GM18520 (cell line): ENCODE results near the gene TEKTIP1.
"Not testable (repeated sequence)": the region's sequence is repeated elsewhere in the genome, so short reads cannot be mapped to it uniquely, and the experiment has no call there.

Experiments
- ATAC-seq: cut with Tn5 transposase; IDR thresholded peaks from one replicate; pipeline ENCODE4 v1.9.1; 2021; ENCODE audit not compliant: unreplicated experiment

TEKTIP1 gene

DNA sequence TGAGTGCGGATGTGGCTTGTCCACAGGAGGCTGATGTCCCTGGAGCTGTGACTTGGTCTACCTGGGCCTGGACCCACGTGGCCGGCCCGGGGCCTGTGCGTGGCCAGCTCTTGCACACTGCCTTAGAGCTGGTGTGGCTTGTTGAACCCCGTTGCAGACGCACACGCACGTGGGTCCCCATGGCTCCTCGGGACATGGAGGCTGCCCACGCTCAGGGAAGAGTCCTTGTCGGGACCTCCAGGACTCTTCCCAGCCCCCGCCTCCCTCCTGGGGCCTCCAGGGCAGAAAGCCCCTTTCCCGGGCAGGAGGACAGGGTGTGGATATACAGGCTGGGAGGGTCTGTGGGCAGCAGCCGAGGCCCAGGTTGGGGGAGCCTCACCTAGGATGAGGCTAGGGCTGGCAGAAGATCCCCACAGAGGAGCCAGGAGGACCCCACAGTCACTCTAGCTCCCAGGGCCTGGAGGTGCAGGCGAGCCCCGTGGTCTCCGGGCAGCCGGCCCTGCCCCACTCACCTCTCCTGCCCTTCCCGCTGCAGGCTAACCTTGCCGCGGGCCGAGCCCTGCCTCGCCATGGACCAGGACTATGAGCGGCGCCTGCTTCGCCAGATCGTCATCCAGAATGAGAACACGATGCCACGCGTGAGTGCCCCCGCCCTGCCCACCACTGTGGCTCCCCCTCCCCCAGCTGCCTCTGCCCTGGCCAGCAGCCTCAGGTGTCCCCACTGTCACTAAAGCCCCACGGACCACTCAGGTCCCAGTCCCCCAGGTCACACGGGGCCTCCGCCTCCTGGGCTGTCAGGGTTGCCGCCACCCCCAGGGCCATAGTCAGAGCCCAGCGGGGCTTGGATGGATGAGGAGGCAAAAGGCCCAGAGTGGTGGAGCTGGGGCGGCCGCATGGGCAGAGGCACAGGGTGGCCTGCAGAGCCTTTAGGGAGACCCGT lies 16.3 kb upstream of the TEKTIP1 start:
- ATAC-seq = no peak

GRCh38 chr19:3523361-3524077 lies 15.5 kb upstream of the TEKTIP1 start:
- ATAC-seq = no peak

DNA sequence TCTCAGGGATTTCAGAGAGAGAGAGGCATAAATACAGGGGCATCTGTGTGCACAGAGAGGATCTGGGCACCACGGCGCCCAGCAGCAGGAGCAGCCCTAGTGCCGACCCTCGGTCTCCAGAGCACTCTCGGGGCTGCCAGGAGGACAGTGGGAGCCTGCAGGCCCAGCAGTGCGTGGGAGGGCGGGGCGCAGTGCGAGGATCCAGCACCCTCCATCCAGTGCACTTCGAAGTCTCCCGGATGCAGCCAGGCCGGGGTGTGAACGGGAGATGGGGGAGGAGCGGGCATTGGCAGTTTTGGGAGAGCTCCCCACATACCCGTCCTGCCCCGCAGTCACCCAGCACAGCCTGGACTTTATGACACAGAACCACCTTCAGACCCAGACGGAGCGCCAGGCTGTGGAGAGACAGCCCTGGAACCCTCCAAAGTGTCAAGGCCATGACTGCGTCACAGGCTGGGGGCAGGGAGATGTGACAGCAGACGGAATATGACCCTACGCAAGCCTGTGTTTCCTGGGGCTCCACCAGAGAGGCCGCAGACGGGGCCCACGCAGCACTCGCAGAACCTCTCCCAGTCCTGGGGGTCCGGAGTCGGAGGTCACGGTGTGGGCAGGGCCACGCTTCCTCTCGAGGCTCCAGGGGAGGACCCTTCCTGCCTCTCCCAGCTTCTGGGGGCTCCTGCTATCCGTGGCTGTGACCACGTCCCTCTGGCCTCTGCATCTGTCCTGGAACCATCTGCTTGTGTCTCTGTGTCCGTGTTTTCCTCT lies 14.7 kb upstream of the TEKTIP1 start:
- ATAC-seq = no peak

DNA sequence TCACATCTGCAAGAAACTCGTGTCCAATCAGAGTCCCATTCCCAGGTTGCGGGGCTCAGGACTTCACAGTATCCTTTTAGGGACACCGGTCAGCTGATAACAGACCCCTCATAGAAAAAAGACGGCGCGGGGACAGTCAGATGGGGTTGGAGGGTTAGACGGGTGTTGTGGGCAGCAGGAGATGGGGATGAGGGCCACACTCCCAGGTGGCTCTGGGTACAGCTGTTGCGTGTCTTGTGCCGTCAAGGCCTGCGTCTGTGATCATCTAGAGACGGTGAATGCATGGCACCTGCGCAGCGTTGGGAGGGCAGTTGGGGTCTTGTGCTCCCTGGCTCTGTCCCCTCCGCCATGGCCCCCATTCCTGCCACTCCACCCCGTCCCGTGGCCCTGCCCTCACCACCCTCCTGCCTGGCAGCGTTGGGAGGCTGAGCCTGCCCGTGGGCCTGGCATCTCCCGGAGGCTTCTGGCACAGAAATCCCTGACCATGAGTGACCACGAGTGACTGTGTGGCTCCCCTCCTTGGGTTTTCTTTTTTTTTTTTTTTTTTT lies 14.0 kb upstream of the TEKTIP1 start:
- ATAC-seq = no peak

- ATAC-seq = no peak
Observed at GRCh38 chr19:3526507-3527237, 12.3 kb upstream of the TEKTIP1 start.

- no peak for ATAC-seq
Observed at GRCh38 chr19:3527238-3527910, 11.6 kb upstream of the TEKTIP1 start.

DNA sequence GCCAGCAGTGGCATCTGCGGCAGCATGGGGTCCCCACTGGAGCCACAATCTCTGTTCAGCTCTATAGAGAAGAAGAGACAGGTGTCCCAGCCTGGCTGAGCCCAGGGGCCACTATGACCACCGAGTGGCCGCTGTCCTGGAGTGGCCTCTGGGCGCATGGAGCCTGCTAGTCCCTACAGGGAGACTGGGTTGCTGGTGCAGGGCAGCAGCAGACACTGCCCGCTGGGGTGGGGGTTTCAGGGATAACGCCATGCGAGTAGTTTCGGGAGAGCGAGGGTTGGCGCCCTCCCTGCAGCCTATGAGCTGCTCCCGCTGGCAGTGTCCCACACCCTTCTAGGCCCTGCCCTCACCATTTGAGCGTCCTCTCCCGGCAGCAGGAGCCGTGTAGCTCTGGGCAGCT lies 10.9 kb upstream of the TEKTIP1 start:
- ATAC-seq = no peak

- no peak for ATAC-seq
Observed at GRCh38 chr19:3528539-3529211, 10.3 kb upstream of the TEKTIP1 start.

- not testable (repeated sequence) for ATAC-seq
Observed at GRCh38 chr19:3529299-3529698, 9.7 kb upstream of the TEKTIP1 start.

DNA sequence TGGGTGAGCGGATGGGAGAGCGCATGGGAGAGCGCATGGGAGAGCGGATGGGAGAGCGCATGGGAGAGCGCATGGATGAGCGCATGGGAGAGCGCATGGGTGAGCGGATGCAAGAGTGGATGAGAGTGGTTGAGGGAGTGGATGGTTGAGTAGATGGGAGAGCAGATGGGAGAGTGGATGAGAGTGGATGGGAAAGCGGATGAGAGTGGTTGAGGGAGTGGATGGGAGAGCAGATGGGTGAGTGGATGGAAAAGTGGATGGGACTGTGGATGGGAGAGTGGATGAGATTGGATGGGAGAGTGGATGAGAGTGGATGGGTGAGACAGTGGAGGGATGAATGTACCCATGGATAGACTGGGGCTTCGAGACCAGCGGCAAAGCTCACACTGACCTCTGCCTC lies 8.6 kb upstream of the TEKTIP1 start:
- no peak for ATAC-seq

GRCh38 chr19:3531716-3532115 lies 7.3 kb upstream of the TEKTIP1 start:
- ATAC-seq = no peak

DNA sequence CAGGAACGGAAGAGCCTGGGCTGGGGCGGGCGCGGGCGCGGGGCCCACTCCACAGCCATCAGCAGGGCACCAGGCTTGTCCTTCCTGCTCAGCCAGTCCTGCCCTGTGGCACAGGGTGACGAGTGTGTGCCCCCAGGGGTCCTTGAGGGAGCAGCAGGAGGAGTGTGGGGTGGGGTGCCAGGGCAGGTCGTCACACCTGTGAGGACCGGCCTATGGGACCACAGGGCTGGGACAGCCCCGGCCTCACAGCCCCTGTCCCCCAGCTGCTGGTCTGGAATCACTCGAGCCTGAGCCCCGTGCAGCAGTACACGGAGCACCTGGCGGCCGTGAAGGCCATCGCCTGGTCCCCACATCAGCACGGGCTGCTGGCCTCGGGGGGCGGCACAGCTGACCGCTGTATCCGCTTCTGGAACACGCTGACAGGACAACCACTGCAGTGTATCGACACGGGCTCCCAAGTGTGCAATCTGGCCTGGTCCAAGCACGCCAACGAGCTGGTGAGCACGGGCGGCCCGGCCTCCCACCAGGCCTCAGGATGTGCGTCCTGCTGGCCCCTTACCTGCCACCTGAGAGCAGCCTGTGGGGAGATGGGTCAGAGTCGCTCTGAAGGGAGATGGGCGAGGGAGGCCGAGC lies 6.7 kb upstream of the TEKTIP1 start:
- no peak for ATAC-seq

GRCh38 chr19:3533033-3533432 lies 5.9 kb upstream of the TEKTIP1 start:
- no peak for ATAC-seq

DNA sequence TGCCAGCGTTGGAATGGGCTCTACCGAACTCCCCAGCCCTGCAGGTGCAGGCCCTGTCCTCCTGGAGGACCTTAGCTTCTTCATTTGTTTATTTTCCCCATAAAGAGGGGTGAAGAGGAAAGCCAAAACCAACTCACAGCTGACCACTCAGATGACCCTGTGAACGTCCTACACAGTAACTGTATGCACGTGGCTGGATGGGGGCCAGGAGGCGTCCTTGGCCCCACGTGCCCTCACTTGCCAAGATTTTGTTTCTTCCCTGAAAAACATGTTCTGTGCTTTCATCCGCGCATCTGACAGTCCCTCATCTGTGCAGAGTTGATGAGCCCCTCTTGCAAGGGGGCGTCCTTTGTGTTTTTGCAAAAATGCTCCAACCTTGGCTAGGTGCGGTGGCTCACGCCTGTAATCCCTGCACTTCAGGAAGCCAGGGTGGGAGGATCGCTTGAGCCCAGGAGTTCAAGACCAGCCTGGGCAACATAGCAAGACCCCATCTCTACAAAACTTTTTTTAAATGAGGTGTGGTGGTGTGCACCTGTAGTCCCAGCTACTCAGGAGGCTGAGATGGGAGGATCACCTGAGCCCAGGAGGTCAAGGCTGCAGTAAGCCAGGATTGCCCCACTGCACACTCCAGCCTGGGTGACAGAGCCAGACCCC lies 5.3 kb upstream of the TEKTIP1 start:
- ATAC-seq = no peak

DNA sequence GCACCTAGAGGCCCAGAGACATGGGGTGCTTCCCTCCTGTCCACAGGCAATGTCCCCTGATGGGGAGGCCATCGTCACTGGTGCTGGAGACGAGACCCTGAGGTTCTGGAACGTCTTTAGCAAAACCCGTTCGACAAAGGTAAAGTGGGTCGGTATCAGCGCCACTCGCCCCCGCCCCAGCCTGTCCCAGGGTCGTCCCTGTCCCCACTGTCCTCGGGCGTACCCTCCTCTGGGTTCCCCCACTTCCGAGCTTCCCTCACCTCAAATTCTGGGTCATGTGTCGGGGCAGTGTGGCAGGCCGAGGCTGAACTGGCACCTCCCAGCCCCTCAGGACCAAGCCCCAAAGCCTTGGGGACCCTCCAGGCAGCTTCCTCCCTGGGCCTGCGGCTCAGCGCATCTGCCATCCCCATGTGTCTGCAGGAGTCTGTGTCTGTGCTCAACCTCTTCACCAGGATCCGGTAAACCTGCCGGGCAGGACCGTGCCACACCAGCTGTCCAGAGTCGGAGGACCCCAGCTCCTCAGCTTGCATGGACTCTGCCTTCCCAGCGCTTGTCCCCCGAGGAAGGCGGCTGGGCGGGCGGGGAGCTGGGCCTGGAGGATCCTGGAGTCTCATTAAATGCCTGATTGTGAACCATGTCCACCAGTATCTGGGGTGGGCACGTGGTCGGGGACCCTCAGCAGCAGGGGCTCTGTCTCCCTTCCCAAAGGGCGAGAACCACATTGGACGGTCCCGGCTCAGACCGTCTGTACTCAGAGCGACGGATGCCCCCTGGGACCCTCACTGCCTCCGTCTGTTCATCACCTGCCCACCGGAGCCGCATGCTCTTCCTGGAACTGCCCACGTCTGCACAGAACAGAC lies 4.4 kb upstream of the TEKTIP1 start:
- no peak for ATAC-seq

GRCh38 chr19:3535235-3535535 lies 3.8 kb upstream of the TEKTIP1 start:
- no peak for ATAC-seq

GRCh38 chr19:3535563-3535965 lies 3.4 kb upstream of the TEKTIP1 start:
- no peak for ATAC-seq

DNA sequence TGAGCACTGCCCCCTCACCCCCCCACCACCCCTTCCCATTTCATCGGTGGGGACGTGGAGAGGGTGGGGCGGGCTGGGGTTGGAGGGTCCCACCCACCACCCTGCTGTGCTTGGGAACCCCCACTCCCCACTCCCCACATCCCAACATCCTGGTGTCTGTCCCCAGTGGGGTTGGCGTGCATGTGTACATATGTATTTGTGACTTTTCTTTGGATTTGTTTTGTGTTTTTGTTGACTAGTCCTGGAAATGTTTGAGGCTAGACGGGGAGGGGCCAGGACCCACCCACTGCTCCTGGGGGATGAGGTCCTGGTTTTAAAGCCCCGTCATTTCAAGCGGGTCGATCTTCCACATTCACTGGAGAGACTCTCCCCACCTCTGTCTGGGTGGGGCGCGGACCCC lies 3.0 kb upstream of the TEKTIP1 start:
- no peak for ATAC-seq
